Ectodermal cell (in vitro differentiated cells): ENCODE results near the gene HTR3B.

Experiments
- H3K27ac ChIP-seq: 2 replicates; pipeline ENCODE4 v1.7.0; 2013; ENCODE audit warnings: mild to moderate bottlenecking, low read depth, low read length; ENCODE audit not compliant: insufficient read depth, poor library complexity, severe bottlenecking
- H3K27me3 ChIP-seq: 2 replicates; pipeline ENCODE4 v1.7.0; 2013; ENCODE audit warnings: mild to moderate bottlenecking, low read length; ENCODE audit not compliant: insufficient read depth, control insufficient read depth, poor library complexity, severe bottlenecking
- H3K36me3 ChIP-seq: one replicate; pipeline ENCODE4 v1.7.0; 2013; ENCODE audit warnings: low read length; ENCODE audit not compliant: control insufficient read depth, insufficient read depth
- H3K4me1 ChIP-seq: one replicate; pipeline ENCODE4 v1.7.0; 2013; ENCODE audit warnings: low read length; ENCODE audit not compliant: control insufficient read depth, insufficient read depth
- H3K4me3 ChIP-seq: 2 replicates; pipeline ENCODE4 v1.7.0; 2013; ENCODE audit warnings: low read depth, low read length, control low read depth; ENCODE audit not compliant: insufficient read depth
- H3K9me3 ChIP-seq: 2 replicates; pipeline ENCODE4 v1.7.0; 2013; ENCODE audit warnings: mild to moderate bottlenecking, low read length, moderate library complexity; ENCODE audit not compliant: control insufficient read depth
- WGBS, 2 experiments: methylation state at CpG; one replicate each; pipeline ENCODE4 v1.1.7; 2013; ENCODE audit warnings: missing lambda C conversion rate in 2 of 2; 5-methylcytosine and 5-hydroxymethylcytosine counted together

HTR3B gene

DNA sequence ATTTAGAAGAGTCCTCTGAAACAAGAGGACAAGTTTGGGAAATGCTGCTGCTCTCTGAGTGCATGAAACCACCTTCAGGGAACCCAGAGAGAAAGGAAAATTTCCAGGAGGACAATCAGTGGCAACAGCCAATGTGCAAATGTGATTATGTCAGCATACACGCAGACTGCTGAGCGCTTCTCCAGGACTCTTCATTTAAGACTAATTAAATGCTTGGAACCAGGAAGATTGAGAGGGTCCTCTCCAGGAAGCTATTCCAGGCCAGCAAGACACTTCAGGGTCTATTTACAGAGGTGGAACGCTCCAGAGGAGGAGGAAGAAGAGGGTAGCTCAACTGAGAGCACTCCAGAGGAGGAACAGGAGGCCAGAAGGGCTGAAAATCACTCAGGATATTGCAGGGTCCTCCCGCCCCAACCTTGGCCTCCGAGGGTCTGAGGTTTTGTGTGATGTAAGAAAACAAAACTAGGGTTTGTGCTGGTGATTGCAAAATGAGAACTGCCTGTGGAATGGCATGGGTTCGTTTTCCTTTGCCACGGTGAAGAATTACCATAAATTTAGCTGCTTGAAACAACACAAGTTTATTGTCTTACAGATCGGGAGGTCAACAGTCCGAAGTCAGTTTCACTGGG, 56.2 kb downstream of the HTR3B start:
- no peaks in the 10 kb centered on the region for H3K9me3 ChIP-seq
- no peaks in the 10 kb centered on the region for H3K27me3 ChIP-seq
- H3K27ac ChIP-seq: no peak overlapping the region
- H3K4me1 ChIP-seq: peaks cover 14% of the 10 kb centered on the region
- H3K4me3 ChIP-seq: no peak overlapping the region
- no peaks in the 10 kb centered on the region for H3K36me3 ChIP-seq
- 91 to 93% methylated on average over 9 of the region's 9 CpGs for WGBS, 2 experiments

DNA sequence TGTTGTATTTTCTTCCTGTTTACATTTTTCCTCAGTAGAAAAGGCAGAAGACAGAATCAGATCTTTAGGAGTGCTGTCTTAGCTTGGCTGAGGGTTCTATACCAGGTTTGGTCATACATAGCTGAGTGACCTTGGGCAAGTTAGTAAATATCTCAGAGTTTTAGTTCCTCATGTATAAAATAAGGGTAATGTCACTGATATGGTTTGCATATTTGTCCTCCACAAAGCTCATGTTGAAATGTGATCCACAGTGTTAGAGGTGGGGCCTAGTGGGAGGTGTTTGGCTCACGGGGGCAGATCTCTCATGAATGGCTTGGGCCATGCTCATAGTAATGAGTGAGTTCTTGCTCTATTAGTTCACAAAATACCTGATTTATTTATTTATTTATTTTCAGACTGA, 62.8 kb downstream of the HTR3B start:
- H3K4me3 ChIP-seq: no peak overlapping the region
- H3K27me3 ChIP-seq: no peaks in the 10 kb centered on the region
- H3K36me3 ChIP-seq: no peaks in the 10 kb centered on the region
- no peaks in the 10 kb centered on the region for H3K4me1 ChIP-seq
- H3K27ac ChIP-seq: no peak overlapping the region
- no peaks in the 10 kb centered on the region for H3K9me3 ChIP-seq
- 93 to 100% methylated on average over 1 of the region's 1 CpG for WGBS, 2 experiments

DNA sequence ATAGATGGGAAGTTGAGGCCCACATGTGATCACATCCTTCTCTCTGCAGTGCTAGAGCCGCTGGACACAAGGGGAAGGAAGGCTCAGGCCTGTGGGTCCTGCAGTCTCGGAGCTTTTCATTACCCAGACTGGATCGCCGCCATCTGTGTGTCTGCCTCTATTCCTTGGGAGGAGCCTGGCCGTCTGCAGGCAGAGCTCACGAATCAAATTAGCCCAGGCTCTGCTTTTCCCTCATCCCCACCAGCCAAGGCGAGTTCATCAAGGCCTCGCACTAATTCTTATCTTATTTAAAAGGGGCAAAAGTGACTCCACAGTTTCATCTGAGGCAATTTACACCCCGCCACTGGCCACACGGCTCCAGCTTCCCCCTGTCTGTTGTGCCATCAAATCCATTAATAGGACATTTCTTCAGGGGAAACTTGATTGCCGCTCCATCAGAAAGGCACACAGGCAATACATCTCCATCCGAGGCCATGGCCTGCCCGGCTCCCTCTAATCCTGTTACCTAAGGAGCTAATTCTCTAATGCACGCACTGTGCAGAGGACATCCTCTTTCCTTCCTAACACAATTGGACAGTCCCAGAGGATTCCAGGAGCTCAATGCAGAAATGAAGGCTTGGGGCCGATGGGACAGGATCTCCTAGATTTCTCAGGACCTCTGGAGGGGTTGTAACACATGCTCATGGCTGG, 67.1 kb downstream of the HTR3B start:
- no peaks in the 10 kb centered on the region for H3K9me3 ChIP-seq
- H3K4me1 ChIP-seq: peaks cover 17% of the 10 kb centered on the region
- H3K27ac ChIP-seq: no peak overlapping the region
- WGBS, 2 experiments: 86 to 91% methylated on average over 15 of the region's 15 CpGs
- H3K36me3 ChIP-seq: no peaks in the 10 kb centered on the region
- no peaks in the 10 kb centered on the region for H3K27me3 ChIP-seq
- no peak overlapping the region for H3K4me3 ChIP-seq

GRCh38 chr11:113974741-113975470, 70.3 kb downstream of the HTR3B start, which contains the start of gene HTR3A:
Gene HTR3A (plus strand): TSS chr11:113975108. CDS start chr11:113975326, 218 bp downstream.
- Histone ChIP-seq H3K36me3 (no peaks in the 10 kb centered on the region), H3K27me3 (no peaks in the 10 kb centered on the region), H3K4me1 (peaks cover 17% of the 10 kb centered on the region), H3K4me3 (no peak within 1 kb of the TSS), H3K9me3 (no peaks in the 10 kb centered on the region), H3K27ac (no peak within 1 kb of the TSS)
- 18% methylated on average over 12 of the region's 12 CpGs for WGBS, 2 experiments

- H3K27ac ChIP-seq: no peak overlapping the region
- no peaks in the 10 kb centered on the region for H3K9me3 ChIP-seq
- no peak overlapping the region for H3K4me3 ChIP-seq
- peaks cover 17% of the 10 kb centered on the region for H3K4me1 ChIP-seq
- H3K36me3 ChIP-seq: no peaks in the 10 kb centered on the region
- WGBS, 2 experiments: 98 to 99% methylated on average over 4 of the region's 4 CpGs
- H3K27me3 ChIP-seq: no peaks in the 10 kb centered on the region
Observed at GRCh38 chr11:113977071-113977490, 72.5 kb downstream of the HTR3B start.

DNA sequence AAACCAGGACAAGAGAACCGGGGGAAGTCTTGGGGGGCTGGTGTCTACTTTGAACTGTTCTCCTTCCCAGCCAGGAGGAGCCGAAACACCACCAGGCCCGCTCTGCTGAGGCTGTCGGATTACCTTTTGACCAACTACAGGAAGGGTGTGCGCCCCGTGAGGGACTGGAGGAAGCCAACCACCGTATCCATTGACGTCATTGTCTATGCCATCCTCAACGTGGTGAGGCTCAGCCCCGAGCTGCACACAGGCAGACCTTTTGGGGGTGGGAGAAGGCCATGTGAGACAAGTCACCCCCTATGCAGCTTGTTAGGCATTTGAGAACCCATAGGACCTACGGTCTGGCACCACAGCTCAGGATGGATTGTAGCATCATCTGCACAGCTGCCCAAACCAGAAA, 73.1 kb downstream of the HTR3B start:
- Histone ChIP-seq H3K27me3 (no peaks in the 10 kb centered on the region), H3K36me3 (no peaks in the 10 kb centered on the region), H3K4me3 (no peak overlapping the region), H3K9me3 (no peaks in the 10 kb centered on the region), H3K4me1 (peaks cover 17% of the 10 kb centered on the region), H3K27ac (no peak overlapping the region)
- 94 to 96% methylated on average over 11 of the region's 11 CpGs for WGBS, 2 experiments

- Histone ChIP-seq H3K4me3 (no peak overlapping the region), H3K4me1 (peaks cover 17% of the 10 kb centered on the region), H3K36me3 (no peaks in the 10 kb centered on the region), H3K9me3 (no peaks in the 10 kb centered on the region), H3K27ac (no peak overlapping the region), H3K27me3 (no peaks in the 10 kb centered on the region)
- WGBS, 2 experiments: 83 to 100% methylated on average over 1 of the region's 1 CpG
Observed at GRCh38 chr11:113979431-113979830, 74.8 kb downstream of the HTR3B start.

- H3K4me1 ChIP-seq: peaks cover 4% of the 10 kb centered on the region
- H3K27me3 ChIP-seq: no peaks in the 10 kb centered on the region
- no peak overlapping the region for H3K4me3 ChIP-seq
- no peaks in the 10 kb centered on the region for H3K9me3 ChIP-seq
- no peak overlapping the region for H3K27ac ChIP-seq
- 90 to 92% methylated on average over 6 of the region's 6 CpGs for WGBS, 2 experiments
- no peaks in the 10 kb centered on the region for H3K36me3 ChIP-seq
Observed at GRCh38 chr11:113980785-113981184, 76.2 kb downstream of the HTR3B start.

DNA sequence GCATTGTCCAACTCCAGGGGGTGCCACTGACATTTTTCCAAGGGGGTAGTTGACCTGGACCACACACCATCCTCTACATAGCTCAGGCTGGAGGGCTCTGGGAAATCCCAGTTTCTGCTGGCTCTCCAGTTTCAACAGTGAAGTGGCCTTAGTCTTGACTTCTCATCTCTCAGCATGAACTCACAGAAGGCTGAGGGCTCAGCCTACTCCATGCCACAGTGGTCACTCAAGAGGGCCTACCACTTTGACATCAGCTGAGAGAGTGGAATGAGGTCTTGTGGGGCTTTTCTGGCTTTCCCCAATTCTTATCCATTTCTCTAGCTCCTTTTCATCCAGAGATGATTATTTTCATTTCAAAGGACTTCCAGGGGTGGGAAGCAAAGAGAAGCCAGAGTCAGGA, 77.7 kb downstream of the HTR3B start:
- Histone ChIP-seq H3K4me3 (no peak overlapping the region), H3K27me3 (no peaks in the 10 kb centered on the region), H3K4me1 (no peaks in the 10 kb centered on the region), H3K36me3 (no peaks in the 10 kb centered on the region), H3K9me3 (no peaks in the 10 kb centered on the region), H3K27ac (no peak overlapping the region)

DNA sequence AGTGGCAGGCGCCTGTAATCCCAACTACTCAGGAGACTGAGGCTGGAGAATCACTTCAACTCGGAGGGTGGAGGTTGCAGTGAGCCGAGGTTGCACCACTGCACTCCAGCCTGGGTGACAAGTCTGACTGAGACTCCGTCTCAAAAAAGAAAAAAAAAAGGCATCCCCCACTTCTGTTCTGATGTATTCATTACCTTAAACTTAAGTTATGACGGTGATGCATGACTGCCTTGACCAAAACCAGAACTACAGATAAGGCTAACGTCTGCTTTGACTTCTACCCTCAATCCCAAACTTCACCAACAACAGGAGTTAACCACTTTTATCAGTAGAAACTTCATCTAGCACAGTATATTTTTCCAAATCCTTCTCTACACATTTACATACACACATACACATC, 80.2 kb downstream of the HTR3B start:
- Histone ChIP-seq H3K27me3 (no peaks in the 10 kb centered on the region), H3K4me1 (no peaks in the 10 kb centered on the region), H3K4me3 (no peak overlapping the region), H3K27ac (no peak overlapping the region), H3K36me3 (no peaks in the 10 kb centered on the region), H3K9me3 (no peaks in the 10 kb centered on the region)
- 94 to 95% methylated on average over 6 of the region's 6 CpGs for WGBS, 2 experiments
